HCT116 (cell line): ENCODE data around the gene SEPTIN3. TPM values are rescaled to one million over a fixed set of nuclear protein-coding genes. Genes with fewer than 3 reads are reported as not detected.

Experiments used
- ATAC-seq: fragments of 200-7000 bp; cut with Tn5 transposase; 2 replicates; pipeline ENCODE4 v1.9.1; 2020; ENCODE audit warnings: mild to moderate bottlenecking, moderate library complexity
- BruUV-seq: library from RNA; stranded (reverse); fragments of 400-500 nt; replicated peaks from 2 replicates; lab custom pipeline; 2021; lab: Mats Ljungman, UMichigan
- CTCF ChIA-PET: fragments of 300-600 bp; sonication (Branson Sonifier 250); formaldehyde crosslinking; loops from one replicate; lab custom pipeline; 2021; ENCODE audit warnings: antibody characterized with exemption; lab: Charles Lee
- POLR2A ChIA-PET: fragments of 300-600, 350-600 bp; sonication (Branson Sonifier 250); formaldehyde crosslinking; loops from one replicate; lab custom pipeline; 2021; ENCODE audit warnings: antibody characterized with exemption; lab: Charles Lee
- RAD21 ChIA-PET, 2 experiments: fragments of 300-600 bp; sonication (Branson Sonifier 250); formaldehyde crosslinking; loops; one replicate each; lab custom pipeline; 2023; ENCODE audit warnings: low total read pairs in 2 of 2; ENCODE audit not compliant: uncharacterized antibody in 2 of 2, unreplicated experiment in 2 of 2, low non-redundant PET in 1 of 2; lab: Charles Lee
- DNase-seq: peaks from one replicate; pipeline ENCODE4 v3.0.0-alpha.2; 2010; ENCODE audit warnings: low read depth, low spot score
- H2AFZ ChIP-seq: fragments of 200-600 bp; shearing (Covaris generic), sonication (generic); 2 replicates; pipeline ENCODE4 v1.6.1; 2017; ENCODE audit warnings: low read depth, mixed run types, mixed read lengths, antibody characterized with exemption, low read length; ENCODE audit not compliant: poor library complexity, severe bottlenecking
- H3K27ac ChIP-seq: 2 replicates; pipeline ENCODE4 v1.5.1; 2012; ENCODE audit warnings: low read depth, low read length
- H3K27me3 ChIP-seq: fragments of 200-600 bp; sonication (generic); 2 replicates; pipeline ENCODE4 v1.6.1; 2016; ENCODE audit warnings: mixed run types, low read length, mixed read lengths; ENCODE audit not compliant: insufficient read depth
- H3K36me3 ChIP-seq, 2 experiments: fragments of 200-500 bp in 1 of 2; fragments of 200-600 bp in 1 of 2; sonication (Bioruptor generic) in 1 of 2; sonication (generic) in 1 of 2; 2 replicates each; pipeline versions ENCODE4 v1.5.1 to v1.6.1; 2014 to 2016; ENCODE audit warnings: low read length in 2 of 2, inconsistent platforms in 1 of 2, mixed read lengths in 1 of 2, mixed run types in 1 of 2; ENCODE audit not compliant: insufficient read depth in 2 of 2, control insufficient read depth in 1 of 2
- H3K4me1 ChIP-seq, 2 experiments: fragments of 200-600 bp in 1 of 2; sonication (generic) in 1 of 2; 2 replicates each; pipeline versions ENCODE4 v1.5.1 to v1.6.1; 2012 to 2017; ENCODE audit warnings: low read length in 2 of 2, inconsistent platforms in 1 of 2, mild to moderate bottlenecking in 1 of 2, mixed read lengths in 1 of 2, mixed run types in 1 of 2, moderate library complexity in 1 of 2; ENCODE audit not compliant: insufficient read depth in 2 of 2, control insufficient read depth in 1 of 2
- H3K4me2 ChIP-seq: fragments of 200-600 bp; sonication (generic); 2 replicates; pipeline ENCODE4 v1.6.1; 2017; ENCODE audit warnings: mixed run types, low read length, mixed read lengths
- H3K4me3 ChIP-seq, 2 experiments: fragments of 200-600 bp in 1 of 2; sonication (generic) in 1 of 2; replicated peaks in 1 of 2; 2 replicates each; pipeline ENCODE4 v1.5.1; 2011 to 2016; ENCODE audit warnings: low read length in 2 of 2, control low read depth in 1 of 2, low read depth in 1 of 2, mild to moderate bottlenecking in 1 of 2, mixed read lengths in 1 of 2, mixed run types in 1 of 2
- H3K79me2 ChIP-seq: fragments of 200-600 bp; sonication (generic); 2 replicates; pipeline ENCODE4 v1.6.1; 2017; ENCODE audit warnings: mild to moderate bottlenecking, mixed run types, low read length, moderate library complexity, mixed read lengths; ENCODE audit not compliant: insufficient read depth
- H3K9ac ChIP-seq: fragments of 200-600 bp; sonication (generic); 2 replicates; pipeline ENCODE4 v1.6.1; 2016; ENCODE audit warnings: low read length, mixed read lengths
- H3K9me2 ChIP-seq: fragments of 200-600 bp; sonication (generic), shearing (Covaris generic); 2 replicates; pipeline ENCODE4 v1.6.1; 2017; ENCODE audit warnings: mixed run types, mild to moderate bottlenecking, moderate library complexity; ENCODE audit not compliant: insufficient read depth
- H3K9me3 ChIP-seq, 2 experiments: fragments of 200-500 bp in 1 of 2; fragments of 200-600 bp in 1 of 2; sonication (Bioruptor generic) in 1 of 2; sonication (generic) in 1 of 2; 2 replicates each; pipeline ENCODE4 v1.6.1; 2014 to 2017; ENCODE audit warnings: low read length in 2 of 2, mixed read lengths in 2 of 2, inconsistent platforms in 1 of 2, low read depth in 1 of 2, mild to moderate bottlenecking in 1 of 2, mixed run types in 1 of 2, moderate library complexity in 1 of 2; ENCODE audit not compliant: control insufficient read depth in 1 of 2, insufficient read depth in 1 of 2
- H4K20me1 ChIP-seq: fragments of 200-600 bp; sonication (generic), shearing (Covaris generic); 2 replicates; pipeline ENCODE4 v1.6.1; 2017; ENCODE audit warnings: mixed run types, mild to moderate bottlenecking, moderate library complexity; ENCODE audit not compliant: insufficient read depth
- ATF3 ChIP-seq: IDR thresholded peaks from 2 replicates; pipeline ENCODE4 v1.6.1; 2012
- CBX3 ChIP-seq: IDR thresholded peaks from 2 replicates; pipeline ENCODE4 v1.6.1; 2012; ENCODE audit warnings: low read depth
- CEBPB ChIP-seq: IDR thresholded peaks from 2 replicates; pipeline ENCODE4 v1.6.1; 2012; ENCODE audit warnings: low read depth
- CTCF ChIP-seq, 3 experiments: fragments of 200-600 bp in 1 of 3; sonication (generic) in 1 of 3; IDR thresholded peaks in 2 of 3; conservative IDR thresholded peaks in 1 of 3; 2 replicates each; pipeline ENCODE4 v1.5.1; 2012 to 2017; ENCODE audit warnings: low read depth in 2 of 3, low read length in 2 of 3, antibody characterized with exemption in 1 of 3, borderline replicate concordance in 1 of 3, control low read depth in 1 of 3, mild to moderate bottlenecking in 1 of 3, mixed read lengths in 1 of 3, mixed run types in 1 of 3, moderate library complexity in 1 of 3; ENCODE audit not compliant: insufficient read depth in 1 of 3
- EZH2 ChIP-seq: fragments of 200-600 bp; sonication (generic); IDR thresholded peaks from 2 replicates; pipeline ENCODE4 v1.6.1; 2017; ENCODE audit warnings: antibody characterized with exemption, mixed run types
- FOSL1 ChIP-seq: IDR thresholded peaks from 2 replicates; pipeline ENCODE4 v1.6.1; 2012; ENCODE audit warnings: low read depth
- MAX ChIP-seq: IDR thresholded peaks from 2 replicates; pipeline ENCODE4 v1.6.1; 2012
- REST ChIP-seq: IDR thresholded peaks from 2 replicates; pipeline ENCODE4 v1.6.1; 2012; ENCODE audit warnings: low read depth
- SP1 ChIP-seq: IDR thresholded peaks from 2 replicates; pipeline ENCODE4 v1.6.1; 2012; ENCODE audit warnings: low read depth
- SRF ChIP-seq: IDR thresholded peaks from 2 replicates; pipeline ENCODE4 v1.6.1; 2012; ENCODE audit warnings: low read depth
- ZBTB33 ChIP-seq: IDR thresholded peaks from 2 replicates; pipeline ENCODE4 v1.6.1; 2011; ENCODE audit warnings: mild to moderate bottlenecking, low read length, moderate library complexity; ENCODE audit not compliant: insufficient replicate concordance; ENCODE audit errors: extremely low read depth
- intact Hi-C: fragments of 100-400 bp; cut with micrococcal nuclease; formaldehyde crosslinking; loops from 2 replicates; pipeline ENCODE4 v1.10.0; 2022
- total RNA-seq: library from RNA; stranded (reverse); gene quantifications from one replicate; pipeline ENCODE4 v1.2.1, GENCODE V29; 2021; ENCODE audit not compliant: unreplicated experiment

Gene SEPTIN3
- total RNA-seq, 1 experiment from 2014 or later: 9.3 TPM

- no peak overlapping the region for H3K9ac ChIP-seq
- no peak overlapping the region for H3K27ac ChIP-seq
- no peak overlapping the region for H3K4me3 ChIP-seq
- H3K9me3 ChIP-seq: no peaks in the 10 kb centered on the region
- H3K36me3 ChIP-seq: peaks cover 0 to 26% of the 10 kb centered on the region in 2 experiments; a peak in 3 of 4 replicates
- TF ChIP-seq CBX3 (no peak), CTCF (IDR thresholded peaks at IDR 0.05 in 2 of 3, conservative IDR thresholded peaks at IDR 0.05 in 1 of 3; ENCODE audit: borderline replicate concordance in 1 of 3, insufficient read depth in 1 of 3, low read depth in 2 of 3, low read length in 2 of 3) (no peak), REST (no peak), SRF (no peak), EZH2 (no peak), ATF3 (no peak), ZBTB33 (no peak), CEBPB (no peak), MAX (no peak), SP1 (no peak), FOSL1 (no peak)
- CTCF ChIA-PET: interaction anchor here (1.2 kb wide), 1 partner anchor 237 kb away, joined by 5 read pairs; no protein-coding TSS in a partner anchor
- no peak for ATAC-seq
- intact Hi-C loops: no loop called here
- no TSS peak for BruUV-seq
- H2AFZ ChIP-seq: no peak overlapping the region
- H3K27me3 ChIP-seq: no peaks in the 10 kb centered on the region
- no peak overlapping the region for H3K4me2 ChIP-seq
- H4K20me1 ChIP-seq: no peaks in the 10 kb centered on the region; the same call in 1 of the 2 replicates
- H3K79me2 ChIP-seq: peaks cover 10% of the 10 kb centered on the region; the same call in 1 of the 2 replicates
- no peaks in the 10 kb centered on the region for H3K9me2 ChIP-seq
- RAD21 ChIA-PET: no interaction called here
- DNase-seq: no peak
- H3K4me1 ChIP-seq: no peaks in the 10 kb centered on the region
- POLR2A ChIA-PET: no interaction called here
Observed at GRCh38 chr22:41934284-41935014, 34.8 kb upstream of the SEPTIN3 start.
